HEK293 (cell line): ENCODE data around the gene INPP5B.

Experiments
- ELK4 ChIP-seq: IDR thresholded peaks from 2 replicates; pipeline ENCODE4 v1.6.1; 2011; ENCODE audit warnings: mild to moderate bottlenecking, low read depth, low read length, borderline replicate concordance
- FEZF1 ChIP-seq: fragments of 450-650 bp; formaldehyde crosslinking; IDR thresholded peaks from 2 replicates; pipeline ENCODE4 v1.5.1; 2016; ENCODE audit warnings: missing biosample characterization, missing genetic modification characterization
- HOXD13 ChIP-seq: sonication (generic); formaldehyde crosslinking; IDR thresholded peaks from 2 replicates; pipeline ENCODE4 v1.8.0; 2022; ENCODE audit warnings: missing genetic modification reagents, borderline replicate concordance
- INSM2 ChIP-seq: fragments of 450-650 bp; formaldehyde crosslinking; IDR thresholded peaks from 2 replicates; pipeline ENCODE4 v1.5.1; 2016; ENCODE audit warnings: missing biosample characterization, missing genetic modification characterization
- OVOL3 ChIP-seq: fragments of 450-650 bp; formaldehyde crosslinking; IDR thresholded peaks from 2 replicates; pipeline ENCODE4 v1.5.1; 2016; ENCODE audit warnings: missing biosample characterization, missing genetic modification characterization
- PBX3 ChIP-seq: sonication (generic); formaldehyde crosslinking; IDR thresholded peaks from 2 replicates; pipeline ENCODE4 v1.8.1; 2022; ENCODE audit warnings: mild to moderate bottlenecking, moderate library complexity, missing genetic modification reagents
- SP2 ChIP-seq: fragments of 450-650 bp; formaldehyde crosslinking; IDR thresholded peaks from 2 replicates; pipeline ENCODE4 v1.5.1; 2016; ENCODE audit warnings: missing biosample characterization, missing genetic modification characterization
- TCF7L2 ChIP-seq: IDR thresholded peaks from 2 replicates; pipeline ENCODE4 v1.6.1; 2011; ENCODE audit warnings: low read depth, mild to moderate bottlenecking, inconsistent platforms, low read length, moderate library complexity, borderline replicate concordance
- WT1 ChIP-seq: fragments of 450-650 bp; formaldehyde crosslinking; IDR thresholded peaks from 2 replicates; pipeline ENCODE4 v1.5.1; 2016; ENCODE audit warnings: missing biosample characterization, missing genetic modification characterization
- ZBTB17 ChIP-seq: fragments of 450-650 bp; formaldehyde crosslinking; IDR thresholded peaks from 2 replicates; pipeline ENCODE4 v1.5.1; 2016; ENCODE audit warnings: missing biosample characterization, missing genetic modification characterization
- ZBTB21 ChIP-seq: fragments of 450-650 bp; formaldehyde crosslinking; IDR thresholded peaks from 2 replicates; pipeline ENCODE4 v1.5.1; 2017; ENCODE audit warnings: missing biosample characterization, missing genetic modification characterization
- ZFP3 ChIP-seq: fragments of 450-650 bp; formaldehyde crosslinking; IDR thresholded peaks from 2 replicates; pipeline ENCODE4 v1.5.1; 2016; ENCODE audit warnings: low read depth, missing biosample characterization, missing genetic modification characterization
- ZNF121 ChIP-seq: fragments of 450-650 bp; formaldehyde crosslinking; IDR thresholded peaks from 2 replicates; pipeline ENCODE4 v1.5.1; 2016; ENCODE audit warnings: missing biosample characterization, missing genetic modification characterization
- ZNF133 ChIP-seq: fragments of 450-650 bp; formaldehyde crosslinking; IDR thresholded peaks from 2 replicates; pipeline ENCODE4 v1.5.1; 2016; ENCODE audit warnings: missing biosample characterization, missing genetic modification characterization
- ZNF140 ChIP-seq: fragments of 450-650 bp; formaldehyde crosslinking; IDR thresholded peaks from 2 replicates; pipeline ENCODE4 v1.5.1; 2016; ENCODE audit warnings: missing biosample characterization, missing genetic modification characterization
- ZNF24 ChIP-seq: fragments of 450-650 bp; formaldehyde crosslinking; IDR thresholded peaks from 2 replicates; pipeline ENCODE4 v1.5.1; 2016; ENCODE audit warnings: missing biosample characterization, missing genetic modification characterization
- ZNF292 ChIP-seq: fragments of 450-650 bp; formaldehyde crosslinking; IDR thresholded peaks from 2 replicates; pipeline ENCODE4 v1.5.1; 2016; ENCODE audit warnings: low read depth, missing biosample characterization, missing genetic modification characterization, borderline replicate concordance
- ZNF362 ChIP-seq: fragments of 450-650 bp; formaldehyde crosslinking; IDR thresholded peaks from 2 replicates; pipeline ENCODE4 v1.5.1; 2016; ENCODE audit warnings: missing biosample characterization, missing genetic modification characterization
- ZNF391 ChIP-seq: fragments of 450-650 bp; formaldehyde crosslinking; IDR thresholded peaks from 2 replicates; pipeline ENCODE4 v1.5.1; 2016; ENCODE audit warnings: low read depth, missing biosample characterization, missing genetic modification characterization, borderline replicate concordance
- ZNF48 ChIP-seq: fragments of 450-650 bp; formaldehyde crosslinking; IDR thresholded peaks from 2 replicates; pipeline ENCODE4 v1.5.1; 2016; ENCODE audit warnings: missing biosample characterization, missing genetic modification characterization
- ZNF510 ChIP-seq: fragments of 450-650 bp; formaldehyde crosslinking; IDR thresholded peaks from 2 replicates; pipeline ENCODE4 v1.5.1; 2018; ENCODE audit warnings: mild to moderate bottlenecking, missing genetic modification characterization, missing biosample characterization; ENCODE audit not compliant: insufficient replicate concordance
- ZNF549 ChIP-seq: fragments of 450-650 bp; IDR thresholded peaks from 2 replicates; pipeline ENCODE4 v1.5.1; 2018; ENCODE audit warnings: missing biosample characterization, missing genetic modification characterization, mild to moderate bottlenecking, inconsistent platforms, moderate library complexity
- ZNF555 ChIP-seq: fragments of 450-650 bp; formaldehyde crosslinking; conservative IDR thresholded peaks from 2 replicates; pipeline ENCODE4 v1.5.1; 2017; ENCODE audit warnings: missing biosample characterization, mild to moderate bottlenecking, missing genetic modification characterization, inconsistent platforms
- ZNF561 ChIP-seq: fragments of 450-650 bp; IDR thresholded peaks from 2 replicates; pipeline ENCODE4 v1.5.1; 2018; ENCODE audit warnings: missing biosample characterization, missing genetic modification characterization, borderline replicate concordance
- ZNF600 ChIP-seq: fragments of 450-650 bp; formaldehyde crosslinking; IDR thresholded peaks from 2 replicates; pipeline ENCODE4 v1.5.1; 2016; ENCODE audit warnings: missing biosample characterization, missing genetic modification characterization
- ZNF645 ChIP-seq: fragments of 450-650 bp; formaldehyde crosslinking; IDR thresholded peaks from 2 replicates; pipeline ENCODE4; 2016; ENCODE audit warnings: missing biosample characterization, missing genetic modification characterization
- ZNF654 ChIP-seq: fragments of 450-650 bp; formaldehyde crosslinking; IDR thresholded peaks from 2 replicates; pipeline ENCODE4 v1.5.1; 2016; ENCODE audit warnings: low read depth, missing biosample characterization, missing genetic modification characterization
- ZNF660 ChIP-seq: fragments of 450-650 bp; IDR thresholded peaks from 2 replicates; pipeline ENCODE4 v1.5.1; 2018; ENCODE audit warnings: missing biosample characterization, mild to moderate bottlenecking, missing genetic modification characterization
- ZNF76 ChIP-seq: fragments of 450-650 bp; formaldehyde crosslinking; IDR thresholded peaks from 2 replicates; pipeline ENCODE4; 2016; ENCODE audit warnings: low read depth, missing biosample characterization, missing genetic modification characterization, borderline replicate concordance
- ZNF777 ChIP-seq: fragments of 450-650 bp; formaldehyde crosslinking; IDR thresholded peaks from 2 replicates; pipeline ENCODE4 v1.5.1; 2017; ENCODE audit warnings: missing biosample characterization, missing genetic modification characterization, borderline replicate concordance
- ZNF785 ChIP-seq: fragments of 450-650 bp; formaldehyde crosslinking; IDR thresholded peaks from 2 replicates; pipeline ENCODE4 v1.5.1; 2016; ENCODE audit warnings: missing biosample characterization, missing genetic modification characterization
- ZNF791 ChIP-seq: fragments of 450-650 bp; formaldehyde crosslinking; IDR thresholded peaks from 2 replicates; pipeline ENCODE4 v1.5.1; 2016; ENCODE audit warnings: missing biosample characterization, missing genetic modification characterization
- ZNF792 ChIP-seq: fragments of 450-650 bp; formaldehyde crosslinking; IDR thresholded peaks from 2 replicates; pipeline ENCODE4 v1.5.1; 2016; ENCODE audit warnings: missing biosample characterization, missing genetic modification characterization
- ZNF843 ChIP-seq: fragments of 450-650 bp; formaldehyde crosslinking; IDR thresholded peaks from 2 replicates; pipeline ENCODE4 v1.5.1; 2016; ENCODE audit warnings: missing biosample characterization, missing genetic modification characterization

Gene INPP5B

GRCh38 chr1:37931361-37932158 is 15.3 kb downstream of the INPP5B start (continued):
- no peak for TF ChIP-seq ZNF121 (tag by site-specific recombination)
- TF ChIP-seq ZNF843 (tag by site-specific recombination), result no peak
- TF ChIP-seq ZNF600 (tag by site-specific recombination), result peak; percentile 46; the same call in 1 of the 2 replicates
- TF ChIP-seq ZNF645, result no peak
- no peak for TF ChIP-seq ZFP3
- no peak for TF ChIP-seq ZNF777 (tag by site-specific recombination)
- no peak for TF ChIP-seq ELK4
- TF ChIP-seq TCF7L2, result no peak
- TF ChIP-seq SP2 (tag by site-specific recombination), result peak; percentile 100
- no peak for TF ChIP-seq WT1 (tag by site-specific recombination)
- no peak for TF ChIP-seq ZNF791 (tag by site-specific recombination)
- TF ChIP-seq ZNF510, result no peak
- no peak for TF ChIP-seq ZNF362 (tag by site-specific recombination)
- TF ChIP-seq ZNF76, result no peak
- TF ChIP-seq ZNF292 (tag by site-specific recombination), result no peak
- no peak for TF ChIP-seq ZBTB21 (tag by site-specific recombination)
- no peak for TF ChIP-seq ZNF660 (tag by site-specific recombination)
- no peak for TF ChIP-seq ZNF785 (tag by site-specific recombination)
- peak; percentile 97 for TF ChIP-seq ZBTB17 (tag by site-specific recombination)
- peak; percentile 59; the same call in 1 of the 2 replicates for TF ChIP-seq ZNF391
- no peak for TF ChIP-seq ZNF654 (tag by site-specific recombination)
- TF ChIP-seq ZNF48, result no peak
- TF ChIP-seq FEZF1 (tag by site-specific recombination), result no peak
- no peak for TF ChIP-seq HOXD13 (CRISPR knock-in tag)
- no peak for TF ChIP-seq ZNF549
- peak; percentile 93 for TF ChIP-seq PBX3 (CRISPR knock-in tag)
- no peak for TF ChIP-seq ZNF561 (tag by site-specific recombination)
- no peak for TF ChIP-seq ZNF140 (tag by site-specific recombination)
- no peak for TF ChIP-seq ZNF792 (tag by site-specific recombination)
- no peak for TF ChIP-seq INSM2 (tag by site-specific recombination)
- TF ChIP-seq ZNF24, result no peak
- TF ChIP-seq OVOL3, result no peak
- no peak for TF ChIP-seq ZNF133 (tag by site-specific recombination)
- no peak for TF ChIP-seq ZNF555
